ENCODE data around the gene C14orf180.

DNA sequence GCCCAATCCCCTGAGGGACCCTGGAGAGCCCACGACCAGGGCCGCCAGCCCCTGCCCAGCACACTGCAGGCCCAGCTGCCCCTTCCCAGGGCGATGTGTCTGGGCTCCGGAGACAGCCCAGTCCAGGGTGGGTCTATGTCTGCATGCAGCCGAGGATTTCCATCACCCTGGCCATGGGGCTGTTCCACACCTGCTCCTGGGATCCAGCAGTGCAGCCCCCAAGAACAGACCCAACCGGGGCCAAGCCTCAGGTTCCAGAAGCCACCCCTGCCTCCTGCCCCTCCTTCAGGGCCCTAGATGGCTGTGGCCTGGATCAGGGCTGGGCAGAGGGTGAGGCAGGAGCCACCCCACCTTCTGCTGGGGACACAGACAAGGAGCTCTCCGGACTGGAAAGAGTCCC, 11.5 kb downstream of the C14orf180 start:
- TF ChIP-seq, protein P1, sequence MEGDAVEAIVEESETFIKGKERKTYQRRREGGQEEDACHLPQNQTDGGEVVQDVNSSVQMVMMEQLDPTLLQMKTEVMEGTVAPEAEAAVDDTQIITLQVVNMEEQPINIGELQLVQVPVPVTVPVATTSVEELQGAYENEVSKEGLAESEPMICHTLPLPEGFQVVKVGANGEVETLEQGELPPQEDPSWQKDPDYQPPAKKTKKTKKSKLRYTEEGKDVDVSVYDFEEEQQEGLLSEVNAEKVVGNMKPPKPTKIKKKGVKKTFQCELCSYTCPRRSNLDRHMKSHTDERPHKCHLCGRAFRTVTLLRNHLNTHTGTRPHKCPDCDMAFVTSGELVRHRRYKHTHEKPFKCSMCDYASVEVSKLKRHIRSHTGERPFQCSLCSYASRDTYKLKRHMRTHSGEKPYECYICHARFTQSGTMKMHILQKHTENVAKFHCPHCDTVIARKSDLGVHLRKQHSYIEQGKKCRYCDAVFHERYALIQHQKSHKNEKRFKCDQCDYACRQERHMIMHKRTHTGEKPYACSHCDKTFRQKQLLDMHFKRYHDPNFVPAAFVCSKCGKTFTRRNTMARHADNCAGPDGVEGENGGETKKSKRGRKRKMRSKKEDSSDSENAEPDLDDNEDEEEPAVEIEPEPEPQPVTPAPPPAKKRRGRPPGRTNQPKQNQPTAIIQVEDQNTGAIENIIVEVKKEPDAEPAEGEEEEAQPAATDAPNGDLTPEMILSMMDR (IDR thresholded peaks at IDR 0.05), result no peak
- no peak for TF ChIP-seq POLR2A (IDR thresholded peaks at IDR 0.05)
